ENCODE measurements around the gene CYP24A1. TPM values are rescaled to one million over a fixed set of nuclear protein-coding genes. Genes with fewer than 3 reads are reported as not detected.

CYP24A1 gene
- total RNA-seq, 1 experiment from 2014 or later: 0.28 TPM

DNA sequence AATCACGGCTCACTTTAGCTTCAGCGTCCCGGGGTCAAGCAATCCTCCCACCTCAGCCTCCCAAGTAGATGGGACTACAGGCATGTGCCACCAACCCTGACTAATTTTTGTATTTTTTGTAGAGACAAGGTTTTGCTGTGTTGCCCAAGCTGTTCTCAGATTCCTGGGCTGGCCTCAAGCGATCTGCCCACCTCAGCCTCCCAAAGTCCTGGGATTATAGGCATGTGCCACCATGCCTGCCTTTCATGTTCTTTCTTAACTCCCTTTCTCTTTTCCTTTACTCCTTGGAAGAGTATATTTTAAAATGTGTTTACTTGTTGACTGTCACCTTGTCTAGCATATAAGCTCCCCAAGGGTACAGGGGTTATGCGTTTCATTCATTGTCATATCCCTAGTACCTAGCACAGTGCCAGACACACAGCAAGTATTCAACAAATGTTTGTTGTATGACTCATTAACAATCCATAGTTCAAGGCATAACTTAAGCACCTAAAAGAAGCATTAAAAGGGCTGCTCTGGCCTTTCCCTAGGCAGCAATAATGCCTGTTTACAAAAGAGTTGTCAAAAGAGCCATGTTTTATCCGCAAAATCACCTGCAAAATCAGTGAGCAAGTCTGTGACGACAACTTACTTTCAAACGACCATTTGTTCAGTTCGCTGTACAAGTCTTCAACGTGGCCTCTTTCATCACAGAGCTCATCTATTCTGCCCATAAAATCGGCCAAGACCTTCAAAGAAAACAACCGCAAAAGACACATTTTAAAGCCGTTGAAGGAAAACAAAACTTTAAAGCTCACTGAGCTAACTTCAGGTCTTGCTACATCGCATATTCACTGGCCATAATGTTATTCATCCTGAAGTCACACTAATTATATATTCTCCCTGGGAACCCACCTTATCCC lies 4.6 kb downstream of the CYP24A1 start:
- Mint-ChIP-seq H3K9me3 (ENCODE audit: unreplicated experiment) (no peaks in the 10 kb centered on the region), H3K27ac (ENCODE audit: low read depth, unreplicated experiment) (peak overlapping the region; percentile 49), H3K36me3 (ENCODE audit: insufficient read depth, unreplicated experiment) (no peaks in the 10 kb centered on the region), H3K4me1 (ENCODE audit: insufficient read depth, unreplicated experiment) (peaks cover 19% of the 10 kb centered on the region), H3K4me3 (ENCODE audit: unreplicated experiment) (no peak overlapping the region), H3K27me3 (ENCODE audit: insufficient read depth, unreplicated experiment) (no peaks in the 10 kb centered on the region)
- POLR2A ChIA-PET: interaction anchor here (0.9 to 4.7 kb wide), 6 partner anchors 10 to 86 kb away, joined by 3 to 22 read pairs (median 3); no protein-coding TSS in a partner anchor
- BruUV-seq (replicated peaks): no TSS peak
- DNase-seq (ENCODE audit: unreplicated experiment): no peak
- CTCF ChIA-PET: interaction anchor here (0.5 to 4.3 kb wide), 12 partner anchors 14 to 1223 kb away, joined by 3 to 35 read pairs (median 4); no protein-coding TSS in a partner anchor
- intact Hi-C loops (cut with micrococcal nuclease): loop anchor here (5.0 kb wide), 1 partner anchor 47 kb away; no protein-coding TSS in a partner anchor
- TF ChIP-seq, protein P1, sequence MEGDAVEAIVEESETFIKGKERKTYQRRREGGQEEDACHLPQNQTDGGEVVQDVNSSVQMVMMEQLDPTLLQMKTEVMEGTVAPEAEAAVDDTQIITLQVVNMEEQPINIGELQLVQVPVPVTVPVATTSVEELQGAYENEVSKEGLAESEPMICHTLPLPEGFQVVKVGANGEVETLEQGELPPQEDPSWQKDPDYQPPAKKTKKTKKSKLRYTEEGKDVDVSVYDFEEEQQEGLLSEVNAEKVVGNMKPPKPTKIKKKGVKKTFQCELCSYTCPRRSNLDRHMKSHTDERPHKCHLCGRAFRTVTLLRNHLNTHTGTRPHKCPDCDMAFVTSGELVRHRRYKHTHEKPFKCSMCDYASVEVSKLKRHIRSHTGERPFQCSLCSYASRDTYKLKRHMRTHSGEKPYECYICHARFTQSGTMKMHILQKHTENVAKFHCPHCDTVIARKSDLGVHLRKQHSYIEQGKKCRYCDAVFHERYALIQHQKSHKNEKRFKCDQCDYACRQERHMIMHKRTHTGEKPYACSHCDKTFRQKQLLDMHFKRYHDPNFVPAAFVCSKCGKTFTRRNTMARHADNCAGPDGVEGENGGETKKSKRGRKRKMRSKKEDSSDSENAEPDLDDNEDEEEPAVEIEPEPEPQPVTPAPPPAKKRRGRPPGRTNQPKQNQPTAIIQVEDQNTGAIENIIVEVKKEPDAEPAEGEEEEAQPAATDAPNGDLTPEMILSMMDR (IDR thresholded peaks at IDR 0.05; ENCODE audit: unreplicated experiment): no peak

DNA sequence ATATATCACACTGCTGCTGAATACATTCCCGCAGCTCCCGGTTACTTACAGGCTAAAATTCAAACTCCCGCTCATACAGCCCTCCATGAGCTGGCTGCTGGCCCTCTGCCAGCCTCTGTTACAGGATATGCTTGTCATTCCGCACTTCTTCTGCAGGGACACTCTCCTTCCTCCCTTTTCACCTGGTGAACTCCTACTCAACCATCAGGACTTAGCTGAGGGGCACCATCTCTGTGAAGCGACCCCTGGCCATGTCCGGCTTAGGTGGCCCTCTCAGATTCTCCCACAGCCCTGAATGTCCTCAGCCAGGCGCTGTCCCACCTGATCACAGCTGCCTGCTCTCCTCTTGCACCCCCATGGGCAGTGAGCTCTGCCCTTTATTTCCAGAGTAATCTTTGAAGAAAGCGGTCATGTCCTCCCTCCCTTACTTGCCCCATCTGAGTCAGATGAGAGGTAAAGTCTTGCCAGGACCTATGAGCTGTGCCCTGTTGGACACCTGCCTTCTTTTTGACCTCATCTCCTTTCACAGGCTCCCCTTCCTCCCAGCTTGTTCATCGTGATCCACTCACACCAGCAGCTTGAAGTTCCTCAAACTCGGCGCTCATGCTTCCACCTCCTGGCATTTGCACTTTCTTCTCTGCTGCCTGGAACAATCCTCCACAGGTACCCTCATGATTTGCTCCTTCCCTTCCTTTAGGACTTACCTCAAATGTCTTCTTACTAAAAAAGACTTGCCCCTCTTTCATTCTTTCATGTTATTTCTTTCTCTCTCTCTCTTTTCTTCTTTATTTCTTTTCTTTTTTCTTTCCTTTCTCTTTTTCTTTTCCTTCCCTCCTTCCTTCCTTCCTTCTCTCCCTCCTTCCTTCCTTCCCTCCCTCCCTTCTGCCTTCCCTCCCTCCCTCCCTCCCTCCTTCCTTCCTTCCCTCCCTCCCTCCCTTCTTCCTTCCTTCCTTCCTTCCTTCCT lies 5.6 kb downstream of the CYP24A1 start:
- BruUV-seq (replicated peaks): no TSS peak
- DNase-seq (ENCODE audit: unreplicated experiment): peak; percentile 86
- Mint-ChIP-seq H3K27me3 (ENCODE audit: insufficient read depth, unreplicated experiment) (no peaks in the 10 kb centered on the region), H3K27ac (ENCODE audit: low read depth, unreplicated experiment) (peak overlapping the region; percentile 50), H3K4me1 (ENCODE audit: insufficient read depth, unreplicated experiment) (peaks cover 18% of the 10 kb centered on the region), H3K36me3 (ENCODE audit: insufficient read depth, unreplicated experiment) (no peaks in the 10 kb centered on the region), H3K9me3 (ENCODE audit: unreplicated experiment) (no peaks in the 10 kb centered on the region), H3K4me3 (ENCODE audit: unreplicated experiment) (peak overlapping the region; percentile 28)
- CTCF ChIA-PET: interaction anchor here (0.5 to 4.3 kb wide), 7 partner anchors 13 to 556 kb away, joined by 3 to 35 read pairs (median 4); no protein-coding TSS in a partner anchor
- intact Hi-C loops (cut with micrococcal nuclease): loop anchor here (5.0 kb wide), 1 partner anchor 46 kb away; no protein-coding TSS in a partner anchor
- TF ChIP-seq, protein P1 (IDR thresholded peaks at IDR 0.05; ENCODE audit: unreplicated experiment): no peak
- POLR2A ChIA-PET: interaction anchor here (0.6 to 4.7 kb wide), 12 partner anchors 8 to 1343 kb away, joined by 3 to 22 read pairs (median 3); no protein-coding TSS in a partner anchor

DNA sequence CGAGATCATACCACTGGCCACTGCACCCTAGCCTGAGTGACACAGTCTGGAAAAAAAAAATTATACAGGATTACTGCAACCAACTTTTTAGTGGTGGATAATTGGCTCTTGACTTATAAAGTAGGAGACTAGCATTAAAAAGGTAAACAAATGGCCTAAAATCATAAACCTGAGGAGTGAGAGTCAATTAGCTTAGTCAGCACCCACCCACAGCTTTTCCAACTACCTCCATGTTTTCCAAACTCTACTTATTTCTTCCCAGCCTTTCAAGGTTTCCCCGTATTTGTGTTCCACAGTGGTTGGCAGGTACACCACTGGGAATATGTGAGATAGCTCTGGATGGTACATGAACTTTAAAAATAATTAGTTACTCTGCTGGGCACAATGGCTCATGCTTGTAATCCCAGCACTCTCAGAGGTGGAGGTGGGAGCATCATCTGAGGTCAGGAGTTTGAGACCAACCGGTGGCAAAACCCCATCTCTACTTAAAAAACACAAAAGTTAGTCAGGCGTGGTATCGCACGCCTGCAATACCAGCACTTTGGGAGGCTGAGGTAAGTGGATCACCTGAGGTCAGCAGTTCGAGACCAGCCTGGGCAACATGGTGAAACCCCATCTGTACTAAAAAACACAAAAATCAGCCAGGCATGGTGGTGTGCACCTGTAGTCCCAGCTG lies 6.7 kb downstream of the CYP24A1 start:
- H3K36me3 Mint-ChIP-seq (ENCODE audit: insufficient read depth, unreplicated experiment): no peaks in the 10 kb centered on the region
- H3K27me3 Mint-ChIP-seq (ENCODE audit: insufficient read depth, unreplicated experiment): no peaks in the 10 kb centered on the region
- intact Hi-C loops (cut with micrococcal nuclease): loop anchor here (5.0 kb wide), 1 partner anchor 45 kb away; no protein-coding TSS in a partner anchor
- no peak overlapping the region for H3K4me3 Mint-ChIP-seq (ENCODE audit: unreplicated experiment)
- no peak for DNase-seq (ENCODE audit: unreplicated experiment)
- no peak overlapping the region for H3K27ac Mint-ChIP-seq (ENCODE audit: low read depth, unreplicated experiment)
- no peaks in the 10 kb centered on the region for H3K9me3 Mint-ChIP-seq (ENCODE audit: unreplicated experiment)
- ChIA-PET CTCF (interaction anchor here (0.7 to 4.3 kb wide), 2 partner anchors 32 to 70 kb away, joined by 3 to 20 read pairs; no protein-coding TSS in a partner anchor), POLR2A (interaction anchor here (1.0 to 4.7 kb wide), 4 partner anchors 8 to 34 kb away, joined by 3 to 22 read pairs (median 7); no protein-coding TSS in a partner anchor)
- no TSS peak for BruUV-seq (replicated peaks)
- TF ChIP-seq, protein P1 (IDR thresholded peaks at IDR 0.05; ENCODE audit: unreplicated experiment): no peak
- H3K4me1 Mint-ChIP-seq (ENCODE audit: insufficient read depth, unreplicated experiment): peaks cover 18% of the 10 kb centered on the region
